ENCODE measurements around the gene POLR3E.

DNA sequence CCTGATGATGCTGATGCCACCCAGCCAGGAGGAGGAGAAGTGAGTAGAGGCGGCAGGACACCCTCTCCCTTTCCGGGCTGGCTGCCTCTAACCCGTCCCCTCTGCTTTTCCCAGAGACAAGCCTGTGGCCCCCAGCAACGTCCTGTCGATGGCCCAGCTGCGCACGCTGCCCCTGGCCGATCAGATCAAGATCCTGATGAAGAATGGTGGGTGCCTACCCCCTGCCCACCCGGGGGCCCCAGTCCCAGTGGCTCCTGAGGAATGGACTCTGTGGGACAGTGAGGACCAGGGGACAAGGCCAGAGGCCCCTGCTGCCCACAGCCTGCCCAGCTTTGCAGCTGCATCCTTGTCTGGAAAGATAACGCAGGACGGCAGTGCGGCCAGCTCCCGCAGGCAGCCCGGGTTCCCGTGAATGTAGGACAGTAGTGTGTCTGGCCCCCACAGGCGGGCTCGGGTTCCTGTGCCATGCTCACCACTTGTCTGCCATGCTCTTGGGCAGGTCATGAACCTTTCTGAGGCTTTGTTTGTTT, 19.9 kb downstream of the POLR3E start:
- no peak for TF ChIP-seq CTCF (optimal IDR thresholded peaks at IDR 0.05 in 1 of 3, IDR thresholded peaks at IDR 0.05 in 1 of 3, conservative IDR thresholded peaks at IDR 0.05 in 1 of 3; ENCODE audit: extremely low read depth in 1 of 3, insufficient read depth in 2 of 3, low read length in 3 of 3)
- TF ChIP-seq EZH2 (IDR thresholded peaks at IDR 0.05; ENCODE audit: low read length), result no peak
